Cortex of kidney (tissue), 1 donor: ENCODE results near the gene CEACAM21.

Experiments
- DNase-seq: peaks from one replicate; lab custom pipeline; 2025; lab: John Stamatoyannopoulos, UW

Gene CEACAM21

DNA sequence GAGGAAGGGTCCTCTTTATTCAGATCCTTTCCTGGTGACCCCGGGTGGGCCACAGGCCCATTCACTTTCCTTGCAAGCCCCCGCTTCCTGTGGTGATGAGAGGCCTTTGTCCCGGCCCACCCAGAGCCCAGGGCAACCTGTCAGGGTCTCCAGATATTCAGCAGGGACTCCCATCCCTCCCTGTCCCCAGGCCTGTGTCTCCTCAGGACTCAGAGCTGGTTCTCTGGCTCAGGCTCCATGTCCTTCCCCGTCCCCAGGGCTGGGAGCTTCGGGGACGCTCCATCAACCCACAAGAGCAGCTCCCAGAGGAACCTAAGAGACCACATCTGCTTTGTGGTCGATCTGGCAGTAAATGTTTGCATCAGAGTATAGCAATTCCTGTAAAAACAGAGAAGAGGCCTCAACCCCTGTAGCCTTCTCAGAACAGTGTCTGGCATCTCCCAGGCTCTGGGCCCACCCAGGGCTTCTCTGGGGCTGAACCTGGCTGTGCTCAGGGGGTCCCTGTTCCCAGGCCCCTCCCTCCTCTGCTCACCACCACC is 43.1 kb downstream of the CEACAM21 start:
- DNase-seq: no peak

DNA sequence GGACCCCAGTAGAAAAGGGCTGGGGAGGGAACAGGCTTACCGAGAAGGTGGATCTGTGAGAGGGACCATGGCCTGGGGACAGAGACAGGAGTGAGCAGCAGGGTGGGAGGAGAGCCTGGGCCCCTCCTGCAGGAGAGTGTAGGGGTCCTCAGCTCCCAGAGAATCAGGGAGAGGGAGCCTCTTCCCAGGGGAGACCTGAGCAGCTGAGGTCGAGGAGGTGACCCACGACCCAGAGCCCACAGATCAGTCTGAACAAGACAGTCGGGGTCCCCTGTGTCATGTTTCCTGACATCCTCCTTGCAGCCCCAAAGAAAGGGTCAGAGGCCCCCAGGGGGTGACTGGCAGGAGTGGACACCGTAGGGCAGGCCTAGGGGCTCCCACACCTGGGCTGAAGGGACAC is 44.2 kb downstream of the CEACAM21 start:
- no peak for DNase-seq

DNA sequence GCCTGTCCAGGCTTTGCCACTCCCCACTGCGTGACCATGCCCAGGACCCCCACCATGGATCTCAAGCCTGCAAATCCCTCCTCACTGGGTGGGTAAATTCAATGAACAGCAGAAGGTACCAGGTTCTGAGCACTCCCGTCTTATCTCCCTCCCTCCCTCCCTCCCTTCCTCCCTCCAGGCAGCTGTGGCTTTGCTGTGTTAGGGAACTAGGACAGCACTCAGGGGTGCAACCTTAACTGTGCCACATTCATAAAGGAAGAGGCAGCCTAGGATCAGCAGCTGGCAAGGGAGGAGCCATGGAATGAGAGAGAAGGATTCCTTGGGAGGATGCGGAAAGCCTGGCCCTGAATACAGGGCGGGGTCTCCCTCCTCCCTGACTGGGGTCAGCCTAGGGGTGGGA is 45.3 kb downstream of the CEACAM21 start:
- no peak for DNase-seq

DNA sequence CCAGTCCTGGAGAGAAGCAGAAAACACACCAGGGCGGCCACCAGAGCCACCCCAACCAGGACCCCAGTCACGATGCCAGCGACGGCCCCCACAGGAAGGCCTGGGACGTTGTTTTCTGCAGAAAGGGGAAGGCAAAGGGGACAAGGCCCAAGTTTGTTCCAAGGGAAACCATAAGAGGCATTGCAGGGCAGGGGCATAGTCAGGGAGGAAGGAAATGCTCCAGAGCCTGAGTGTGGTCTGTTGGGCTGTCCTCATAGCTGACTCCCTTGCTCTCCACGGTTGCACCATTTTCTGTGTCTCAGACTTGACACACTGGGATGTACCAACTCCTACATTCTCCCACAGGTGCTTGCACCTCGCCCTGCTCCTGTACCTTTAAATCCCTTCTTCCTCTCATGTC is 45.7 kb downstream of the CEACAM21 start:
- no peak for DNase-seq

DNA sequence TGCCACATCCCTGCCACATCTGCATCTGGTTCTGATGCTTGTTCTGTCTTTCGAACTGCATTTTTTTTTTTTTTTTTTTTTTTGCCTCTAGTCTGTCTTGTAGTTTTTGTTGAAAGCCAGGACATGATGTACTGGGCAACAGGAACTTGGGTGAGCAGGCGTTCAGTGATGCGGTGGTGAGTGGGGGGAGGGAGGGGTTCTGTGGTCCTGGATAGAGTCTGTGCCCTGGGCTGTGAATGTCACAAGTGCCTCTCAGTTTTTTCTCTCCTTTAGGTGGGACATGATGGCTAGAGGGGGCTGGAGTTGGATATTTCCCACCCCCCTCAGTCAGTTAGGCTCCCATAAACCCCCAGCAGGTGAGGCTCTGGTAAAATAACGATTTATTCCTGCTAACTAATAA is 47.4 kb downstream of the CEACAM21 start:
- no peak for DNase-seq

DNA sequence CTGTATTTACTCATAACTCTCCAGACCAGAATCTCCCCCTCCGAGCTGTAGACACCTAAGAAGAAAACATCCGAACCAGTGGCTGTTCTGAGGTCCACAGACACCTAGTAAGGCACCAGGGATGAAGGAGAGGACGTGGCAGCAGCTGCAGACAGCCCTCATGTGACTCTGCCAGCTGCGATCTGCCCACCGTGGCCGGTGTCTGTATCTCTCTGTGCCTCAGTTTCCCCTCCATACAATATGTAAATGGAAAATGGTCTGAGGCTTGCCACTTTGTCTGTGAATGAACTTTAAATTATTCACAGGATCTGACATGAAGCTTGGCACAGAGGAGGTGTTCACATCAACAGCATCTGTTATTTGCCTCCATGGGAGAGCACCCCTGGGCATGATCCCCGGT is 48.5 kb downstream of the CEACAM21 start:
- no peak for DNase-seq

DNA sequence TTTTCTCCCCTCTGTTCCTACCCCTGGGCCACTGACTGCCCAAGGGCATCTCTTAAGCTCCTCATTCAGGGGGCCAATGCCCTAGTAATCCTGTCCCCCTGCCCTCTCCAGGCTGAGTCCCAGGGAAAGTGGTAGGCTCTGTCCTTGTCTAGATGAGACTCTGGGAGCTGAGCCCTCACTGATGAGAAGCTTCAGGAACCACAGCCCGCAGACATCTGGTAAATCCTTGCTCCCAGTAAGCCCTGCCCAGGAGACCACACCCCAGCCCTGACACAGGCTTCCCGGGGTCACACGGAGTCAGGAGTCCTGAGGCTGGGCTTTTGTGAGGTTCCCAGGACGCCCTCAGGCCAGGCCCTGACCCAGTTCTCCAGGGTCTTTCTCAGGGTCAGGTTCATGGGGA is 49.0 kb downstream of the CEACAM21 start:
- no peak for DNase-seq

DNA sequence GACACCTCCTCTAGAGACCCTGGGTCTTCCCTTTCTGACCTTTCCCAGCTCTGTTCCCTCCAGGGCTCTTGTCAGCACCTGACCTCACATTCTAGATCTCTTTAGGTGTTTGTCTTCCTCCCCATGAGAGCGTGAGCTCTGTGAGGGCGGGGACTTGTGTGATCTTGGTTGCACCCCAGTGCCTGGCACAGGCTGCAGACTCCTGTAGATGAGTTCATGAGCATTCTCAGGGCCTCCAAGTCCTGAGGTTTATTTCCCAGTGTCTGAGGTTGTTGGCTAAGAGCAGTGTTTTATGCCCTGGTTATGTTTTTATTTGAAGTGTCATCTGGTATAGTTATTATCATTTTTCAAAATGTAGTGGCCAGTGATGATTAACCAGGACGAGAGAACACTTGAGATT is 50.3 kb downstream of the CEACAM21 start:
- no peak for DNase-seq

DNA sequence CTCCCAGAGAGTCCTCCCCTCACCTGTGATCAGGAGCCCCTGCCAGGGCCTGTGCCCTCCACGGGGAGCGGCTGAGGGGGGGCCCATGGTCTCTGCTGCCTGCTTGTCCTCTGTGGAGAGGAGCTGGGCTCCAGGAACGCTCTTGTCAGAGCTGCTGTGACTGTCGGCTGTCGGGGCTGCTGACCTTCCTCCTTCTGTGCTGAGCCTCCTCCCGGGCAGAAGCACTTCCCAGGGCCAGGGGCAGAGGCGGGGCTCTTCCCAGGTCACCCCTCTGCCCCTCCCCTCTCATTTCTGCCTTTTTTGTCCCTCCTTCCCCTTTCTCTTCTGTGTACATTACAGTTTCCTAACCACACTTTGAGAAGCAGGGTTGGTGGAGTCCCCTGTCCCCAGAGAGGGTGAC is 50.9 kb downstream of the CEACAM21 start, which contains the start of gene CEACAM4:
CEACAM4 (minus strand) TSS at position 198 of the 400 bp plus-strand sequence; CDS start at position 87, 111 bp downstream.
- no peak for DNase-seq

DNA sequence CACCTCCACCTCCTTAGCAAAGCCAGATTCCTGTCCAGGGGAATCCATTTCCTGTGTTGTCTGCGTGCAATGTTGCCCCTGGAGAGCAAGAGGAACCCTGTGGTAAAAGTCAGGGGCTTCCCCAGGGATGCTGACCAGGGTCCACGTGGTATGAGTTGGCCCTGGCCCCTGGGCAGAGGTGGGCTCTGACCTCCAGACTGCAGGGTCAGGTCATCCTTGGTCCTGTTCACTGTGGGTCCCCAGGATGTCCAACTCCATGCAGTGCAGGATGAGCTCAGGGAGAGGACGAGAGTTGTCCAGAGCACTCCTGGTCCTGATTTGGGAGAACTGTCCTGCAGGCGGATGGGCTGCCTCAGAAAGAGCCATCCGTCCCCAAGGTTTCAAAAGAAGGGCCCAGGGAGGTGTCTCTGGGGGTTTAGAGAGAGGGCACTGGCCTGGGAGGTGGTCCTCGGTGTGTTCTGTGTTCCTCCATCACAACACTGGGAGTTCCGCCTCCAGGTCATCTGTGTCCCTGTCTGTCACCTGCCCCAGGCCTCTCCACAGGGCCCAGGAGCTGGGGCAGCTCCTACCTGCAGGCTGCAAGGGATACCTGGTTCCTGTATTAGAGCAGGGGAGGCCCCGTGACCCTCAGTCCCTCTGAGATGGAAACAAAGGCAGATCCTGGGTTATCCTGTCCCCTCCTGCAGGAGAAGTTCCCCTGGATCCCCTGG is 52.2 kb downstream of the CEACAM21 start:
- no peak for DNase-seq
